Amniotic epithelial cell (primary cell): ENCODE results near the gene ID4.
"Not testable (repeated sequence)": the region's sequence is repeated elsewhere in the genome, so short reads cannot be mapped to it uniquely, and the experiment has no call there.

Experiments
- DNase-seq: peaks from one replicate; pipeline ENCODE4 v3.0.0-alpha.2; 2010; ENCODE audit warnings: low read depth

The ID4 gene

GRCh38 chr6:19833947-19834346, 3.2 kb upstream of the ID4 start:
- DNase-seq: peak; percentile 32

- no peak for DNase-seq
These were observed 2.3 kb upstream of the ID4 start for GRCh38 chr6:19834858-19835257.

- DNase-seq: no peak
These were observed 1.6 kb upstream of the ID4 start for GRCh38 chr6:19835605-19836004.

GRCh38 chr6:19837511-19838441, 606 bp downstream of the ID4 start:
- no peak for DNase-seq

GRCh38 chr6:19838442-19839236, 1.5 kb downstream of the ID4 start:
- DNase-seq: no peak

- DNase-seq: no peak
These were observed 2.0 kb downstream of the ID4 start for GRCh38 chr6:19839237-19839546.

GRCh38 chr6:19839788-19840187, 2.6 kb downstream of the ID4 start:
- DNase-seq: no peak

- DNase-seq: no peak
These were observed 4.0 kb downstream of the ID4 start for GRCh38 chr6:19841181-19841580.

GRCh38 chr6:19842030-19842615, 5.0 kb downstream of the ID4 start:
- no peak for DNase-seq

GRCh38 chr6:19844689-19845088, 7.5 kb downstream of the ID4 start:
- no peak for DNase-seq

GRCh38 chr6:19845266-19846041, 8.3 kb downstream of the ID4 start:
- peak; percentile 86 for DNase-seq

- DNase-seq: no peak
These were observed 11.4 kb downstream of the ID4 start for GRCh38 chr6:19848465-19849029.

- no peak for DNase-seq
These were observed 12.0 kb downstream of the ID4 start for GRCh38 chr6:19849196-19849595.

GRCh38 chr6:19849755-19850154, 12.6 kb downstream of the ID4 start:
- no peak for DNase-seq

GRCh38 chr6:19851241-19852089, 14.3 kb downstream of the ID4 start:
- DNase-seq: peak; percentile 84

GRCh38 chr6:19852090-19852457, 14.9 kb downstream of the ID4 start:
- DNase-seq: no peak

GRCh38 chr6:19852927-19853326, 15.8 kb downstream of the ID4 start:
- no peak for DNase-seq

GRCh38 chr6:19854421-19855015, 17.3 kb downstream of the ID4 start:
- DNase-seq: not testable (repeated sequence)

- DNase-seq: no peak
These were observed 18.4 kb downstream of the ID4 start for GRCh38 chr6:19855536-19855935.

GRCh38 chr6:19857139-19857538, 20.0 kb downstream of the ID4 start:
- DNase-seq: no peak
